Epithelial cell of esophagus (primary cell): ENCODE data around the gene POU6F2.
A peak's percentile ranks its signal among the peaks of the same experiment; 100 is the strongest.

Experiments
- DNase-seq: peaks from one replicate; pipeline ENCODE4 v3.0.0; 2010; ENCODE audit warnings: low read depth
- H3K4me3 ChIP-seq: 2 replicates; pipeline ENCODE4 v1.5.1; 2011; ENCODE audit warnings: mild to moderate bottlenecking, low read length, control low read depth
- CTCF ChIP-seq: IDR thresholded peaks from 2 replicates; pipeline ENCODE4 v1.5.1; 2011; ENCODE audit warnings: low read depth, mild to moderate bottlenecking, low read length, control low read depth, inconsistent platforms; ENCODE audit not compliant: insufficient read depth; ENCODE audit errors: missing control alignments

The POU6F2 gene

GRCh38 chr7:39507866-39508551 lies 530.3 kb downstream of the POU6F2 start:
- no peak for TF ChIP-seq CTCF
- H3K4me3 ChIP-seq = no peak overlapping the region
- DNase-seq = no peak

GRCh38 chr7:39509436-39509835 lies 531.7 kb downstream of the POU6F2 start:
- no peak for DNase-seq
- no peak for TF ChIP-seq CTCF

GRCh38 chr7:39509912-39510311 lies 532.2 kb downstream of the POU6F2 start:
- peak; percentile 29 for DNase-seq
- H3K4me3 ChIP-seq = no peak overlapping the region
- no peak for TF ChIP-seq CTCF

More at GRCh38 chr7:39509436-39509835, 531.7 kb downstream of the POU6F2 start:
- no peak overlapping the region for H3K4me3 ChIP-seq

GRCh38 chr7:39510864-39511354 lies 533.2 kb downstream of the POU6F2 start:
- H3K4me3 ChIP-seq = no peak overlapping the region
- peak; percentile 60 for DNase-seq
- TF ChIP-seq CTCF = no peak

- TF ChIP-seq CTCF = no peak
- DNase-seq = no peak
Observed at GRCh38 chr7:39515534-39516228, 538.0 kb downstream of the POU6F2 start.

GRCh38 chr7:39516498-39516897 lies 538.8 kb downstream of the POU6F2 start:
- DNase-seq = no peak
- no peak overlapping the region for H3K4me3 ChIP-seq
- TF ChIP-seq CTCF = no peak

More at GRCh38 chr7:39515534-39516228, 538.0 kb downstream of the POU6F2 start:
- H3K4me3 ChIP-seq = no peak overlapping the region
